Glomerular visceral epithelial cell (primary cell): ENCODE data around the gene COL4A6.
A peak's percentile ranks its signal among the peaks of the same experiment; 100 is the strongest.
"Not testable (repeated sequence)": the region's sequence is repeated elsewhere in the genome, so short reads cannot be mapped to it uniquely, and the experiment has no call there.

Experiments used
- DNase-seq: peaks from one replicate; pipeline ENCODE4 v3.0.0-alpha.2; 2016; ENCODE audit errors: extremely low spot score

The COL4A6 gene

GRCh38 chrX:108438110-108438623 lies at the start of gene COL4A6:
TSS of gene COL4A6 (minus strand) at chrX:108438422. CDS start at chrX:108438196, 226 bp downstream.
- DNase-seq = peak; percentile 2

DNA sequence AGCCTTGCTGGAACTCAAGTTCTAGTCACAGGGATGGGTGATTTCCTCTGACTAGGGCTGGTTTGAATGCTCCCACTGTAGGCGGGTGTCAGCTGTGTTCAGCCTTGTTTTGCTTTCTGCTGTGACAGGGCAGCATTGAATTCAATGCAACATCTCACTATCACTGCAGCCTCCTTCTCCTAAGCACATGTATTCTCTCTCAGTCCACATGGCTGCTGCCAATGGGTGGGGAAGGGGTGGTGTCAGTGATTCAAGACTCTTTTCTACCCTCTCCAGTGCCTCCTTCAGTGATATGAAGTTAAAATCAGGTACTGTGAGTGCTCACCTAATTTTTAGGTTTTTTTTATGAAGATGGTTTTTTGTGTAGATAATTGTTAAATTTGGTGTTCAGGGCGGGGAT lies 47.7 kb upstream of the COL4A6 start:
- DNase-seq = no peak

DNA sequence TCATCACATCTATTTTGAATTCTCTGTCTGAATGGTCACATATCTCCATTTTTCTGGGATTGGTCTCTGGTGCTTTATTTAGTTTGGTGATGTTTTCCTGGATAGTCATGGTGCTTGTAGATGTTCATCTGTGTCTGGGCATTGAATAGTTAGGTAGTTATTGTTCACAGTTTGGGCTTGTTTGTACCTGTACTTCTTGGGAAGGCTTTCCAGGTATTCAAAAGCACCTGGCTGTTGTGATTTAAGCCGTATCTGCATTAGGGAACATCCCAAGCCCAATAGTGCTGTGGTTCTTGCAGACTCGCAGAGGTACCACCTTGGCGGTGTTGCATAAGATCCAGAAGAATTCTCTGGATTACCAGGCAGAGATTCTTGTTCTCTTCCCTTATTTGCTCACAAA lies 46.0 kb upstream of the COL4A6 start:
- DNase-seq = no peak

- not testable (repeated sequence) for DNase-seq
Measured at GRCh38 chrX:108481528-108481927, 43.3 kb upstream of the COL4A6 start.

- DNase-seq = no peak
Measured at GRCh38 chrX:108473979-108474378, 35.8 kb upstream of the COL4A6 start.

GRCh38 chrX:108468486-108468885 lies 30.3 kb upstream of the COL4A6 start:
- DNase-seq = peak; percentile 12

- DNase-seq = peak; percentile 2
Measured at GRCh38 chrX:108464604-108465003, 26.4 kb upstream of the COL4A6 start.

GRCh38 chrX:108456971-108457477 lies 18.8 kb upstream of the COL4A6 start:
- no peak for DNase-seq

DNA sequence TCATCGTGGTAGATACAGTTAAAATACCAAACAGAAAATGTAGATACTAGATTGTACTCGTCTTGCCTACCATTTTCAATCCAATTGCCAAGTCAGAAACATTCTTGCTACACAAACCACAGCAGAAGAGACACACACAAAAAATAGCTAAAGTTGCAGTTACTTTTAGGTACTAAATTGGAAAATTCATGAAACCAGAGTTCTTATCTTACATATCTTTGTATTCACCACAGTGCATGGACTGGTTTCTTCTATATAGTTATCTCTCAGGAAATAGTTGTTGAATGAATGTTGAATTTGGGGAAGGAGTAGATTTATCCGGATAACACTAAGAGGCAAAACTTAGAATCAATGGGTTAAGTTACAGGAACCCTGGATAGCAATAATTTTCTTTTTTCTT lies 15.6 kb upstream of the COL4A6 start:
- no peak for DNase-seq

GRCh38 chrX:108447303-108447702 lies 9.1 kb upstream of the COL4A6 start:
- peak; percentile 1 for DNase-seq

DNA sequence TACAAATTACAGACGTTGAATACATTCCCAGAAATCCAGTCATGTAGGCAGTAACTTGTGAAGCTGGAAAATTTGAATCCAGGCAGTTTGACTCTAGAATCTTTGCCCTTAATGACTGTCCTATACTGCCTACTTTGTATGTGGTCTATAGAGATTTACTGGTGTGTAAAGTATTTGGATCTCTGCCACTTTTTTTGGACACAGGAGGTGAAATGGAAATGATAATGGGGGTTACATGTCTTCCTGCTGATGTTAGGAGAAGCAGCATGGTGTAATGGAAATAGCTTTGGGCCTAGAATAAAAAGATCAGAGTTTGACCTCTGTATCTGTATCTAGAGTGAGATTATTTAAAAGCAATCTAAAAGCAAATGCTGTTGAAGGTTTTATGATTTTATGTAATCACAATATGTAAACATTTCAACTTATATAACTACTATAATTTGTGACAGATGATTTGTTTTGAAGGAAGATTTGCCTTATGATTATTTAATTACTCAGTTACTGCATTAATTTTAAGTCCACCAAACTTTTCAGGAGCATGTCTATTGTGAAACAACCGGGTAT lies 4.8 kb upstream of the COL4A6 start:
- peak; percentile 16 for DNase-seq

GRCh38 chrX:108439961-108440696 lies 1.9 kb upstream of the COL4A6 start:
- peak; percentile 18 for DNase-seq

GRCh38 chrX:108439426-108439942 lies 1.3 kb upstream of the COL4A6 start, which contains the start of gene COL4A5:
TSS of gene COL4A5 (plus strand) at chrX:108439838. CDS start at chrX:108440126, 288 bp downstream.
- peak; percentile 73 for DNase-seq

- no peak for DNase-seq
Measured at GRCh38 chrX:108437349-108438109, 693 bp downstream of the COL4A6 start.

DNA sequence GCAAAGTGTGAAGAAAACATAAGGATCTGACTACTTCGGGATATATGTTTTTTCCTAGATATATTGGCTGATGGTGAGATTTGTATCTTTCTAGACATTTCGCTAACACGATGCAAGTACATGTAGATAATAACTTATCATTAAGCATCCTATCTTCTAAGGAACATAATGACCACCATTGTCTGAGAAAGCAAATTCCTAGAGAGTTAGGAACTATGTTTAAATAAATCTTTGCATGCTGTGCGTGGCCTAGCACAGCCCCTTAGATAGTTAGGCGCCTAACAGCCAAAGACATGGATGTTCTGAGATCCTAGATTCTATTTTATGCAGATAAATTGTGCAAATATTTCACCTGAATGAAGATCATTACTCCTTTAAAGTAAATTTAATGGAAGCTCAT lies 3.0 kb downstream of the COL4A6 start:
- DNase-seq = no peak

DNA sequence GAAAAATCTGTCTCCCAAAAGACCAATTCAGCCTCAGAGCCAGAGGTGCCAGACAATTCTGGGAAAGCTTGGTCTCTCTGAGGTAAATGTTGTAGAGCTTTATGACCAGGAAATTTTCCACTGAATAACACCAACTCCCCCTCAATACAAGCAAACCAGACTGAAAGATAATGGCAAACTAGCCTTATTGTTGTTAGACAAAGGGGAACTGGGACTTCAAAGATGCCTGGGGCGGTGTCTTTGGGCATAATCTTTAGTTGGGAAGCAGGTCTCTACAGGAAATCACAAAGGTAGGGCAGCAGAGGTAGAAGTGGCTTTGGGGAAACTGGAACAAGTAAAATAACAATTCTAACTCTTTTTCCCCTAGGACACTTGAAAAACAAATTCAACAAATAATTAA lies 12.0 kb downstream of the COL4A6 start:
- no peak for DNase-seq

- no peak for DNase-seq
Measured at GRCh38 chrX:108420481-108420880, 17.7 kb downstream of the COL4A6 start.

DNA sequence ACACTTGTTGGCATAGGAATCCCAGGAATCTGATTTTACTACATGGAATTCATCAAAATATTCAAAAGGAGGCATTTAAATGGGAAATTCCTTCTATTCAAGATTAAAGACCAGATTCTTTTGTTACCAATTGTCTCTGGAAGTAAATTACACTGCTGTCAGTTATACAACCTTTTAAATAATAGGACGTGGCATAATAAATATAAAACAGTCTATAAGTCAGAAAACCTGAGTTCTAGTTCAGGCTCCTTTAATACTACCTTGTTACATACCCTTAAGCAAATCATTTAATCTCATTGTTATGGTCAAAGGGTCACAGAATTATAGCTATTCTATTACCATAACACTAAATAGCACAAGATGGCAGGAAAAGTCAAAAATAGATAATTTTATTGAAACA lies 18.8 kb downstream of the COL4A6 start:
- no peak for DNase-seq

GRCh38 chrX:108417257-108417656 lies 21.0 kb downstream of the COL4A6 start:
- no peak for DNase-seq

- DNase-seq = no peak
Measured at GRCh38 chrX:108415891-108416290, 22.3 kb downstream of the COL4A6 start.

DNA sequence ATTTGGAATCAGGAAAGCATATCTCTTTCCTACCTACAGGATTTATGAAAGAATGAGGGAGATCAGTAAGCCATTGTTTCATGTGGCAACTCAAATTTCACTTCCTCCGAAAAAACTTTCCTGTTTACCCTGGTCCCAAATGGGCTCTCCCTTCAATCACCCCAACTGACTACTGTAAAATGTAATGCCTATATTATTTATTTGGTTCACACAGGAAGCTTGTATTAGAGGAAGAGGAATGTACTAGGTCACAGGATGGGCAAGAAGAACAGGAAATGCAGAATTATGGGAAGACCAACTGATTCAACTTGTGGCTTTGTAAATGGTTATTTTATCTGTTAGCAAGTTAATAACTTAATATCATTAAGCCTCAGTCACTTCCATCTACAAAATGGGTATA lies 23.1 kb downstream of the COL4A6 start:
- no peak for DNase-seq

DNA sequence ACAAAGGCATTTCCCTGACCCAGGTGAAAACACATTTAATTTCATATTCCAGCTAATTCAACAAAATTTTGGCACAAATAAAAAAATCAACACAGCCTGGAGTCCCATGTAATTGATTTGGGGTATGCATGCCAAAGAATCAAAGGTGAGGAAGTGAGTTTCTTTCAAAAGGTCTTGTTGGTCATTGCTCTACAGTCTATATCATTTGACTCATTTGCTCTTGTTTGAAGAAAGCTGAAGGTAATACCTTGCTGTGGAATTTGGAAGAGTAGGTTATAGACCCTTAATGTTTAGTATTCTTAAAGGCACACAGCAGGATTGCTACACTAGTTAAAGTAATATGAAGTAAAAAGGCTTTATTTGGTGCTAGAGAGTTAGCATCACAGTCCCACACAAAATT lies 25.4 kb downstream of the COL4A6 start:
- DNase-seq = no peak
